HL-60 (cell line): ENCODE results near the gene TXNDC16.

Source experiments
- DNase-seq, 2 experiments: peaks; one replicate each; pipeline ENCODE4 v3.0.0-alpha.2; 2010 to 2020; ENCODE audit warnings: low read depth in 1 of 2, low spot score in 1 of 2
- H3K27ac ChIP-seq: fragments of 250-450 bp; sonication (Bioruptor Pico); replicated peaks from 2 replicates; pipeline ENCODE4 v1.5.1; 2020; ENCODE audit warnings: mild to moderate bottlenecking, moderate library complexity
- H3K27me3 ChIP-seq: fragments of 250-450 bp; sonication (Bioruptor Pico); 2 replicates; pipeline ENCODE4 v1.5.1; 2021; ENCODE audit warnings: mild to moderate bottlenecking, moderate library complexity; ENCODE audit not compliant: insufficient read depth, poor library complexity, severe bottlenecking
- H3K4me3 ChIP-seq: replicated peaks from 2 replicates; pipeline ENCODE4 v1.5.1; 2011; ENCODE audit warnings: mild to moderate bottlenecking, control low read depth, low read length; ENCODE audit not compliant: insufficient read depth
- CTCF ChIP-seq: IDR thresholded peaks from one replicate; pipeline ENCODE4 v1.5.1; 2011; ENCODE audit warnings: low read length, control low read depth, inconsistent platforms; ENCODE audit not compliant: insufficient read depth
- GABPA ChIP-seq: IDR thresholded peaks from 2 replicates; pipeline ENCODE4 v1.6.1; 2012; ENCODE audit warnings: low read depth
- POLR2AphosphoS5 ChIP-seq: IDR thresholded peaks from 2 replicates; pipeline ENCODE4 v1.6.1; 2012; ENCODE audit warnings: low read depth
- REST ChIP-seq: IDR thresholded peaks from 2 replicates; pipeline ENCODE4 v1.6.1; 2012; ENCODE audit warnings: low read depth; ENCODE audit not compliant: insufficient replicate concordance
- SPI1 ChIP-seq: IDR thresholded peaks from 2 replicates; pipeline ENCODE4 v1.6.1; 2012; ENCODE audit warnings: low read depth, mild to moderate bottlenecking, borderline replicate concordance

The TXNDC16 gene

GRCh38 chr14:52402812-52403526 lies 149.3 kb downstream of the TXNDC16 start:
- no peak overlapping the region for H3K27ac ChIP-seq
- DNase-seq = peak in 1 of 2 experiments; percentile 53
- TF ChIP-seq CTCF (no peak), SPI1 (peak; percentile 47; the same call in 1 of the 2 replicates)
- H3K4me3 ChIP-seq = no peak overlapping the region
- H3K27me3 ChIP-seq = no peaks in the 10 kb centered on the region

- Histone ChIP-seq H3K4me3 (no peak overlapping the region), H3K27me3 (no peaks in the 10 kb centered on the region), H3K27ac (no peak overlapping the region)
- DNase-seq = peak; percentile 25 to 51
- TF ChIP-seq SPI1 = peak; percentile 67; the same call in 1 of the 2 replicates
- no peak for TF ChIP-seq CTCF
- TF ChIP-seq POLR2AphosphoS5 = no peak
- TF ChIP-seq GABPA = 0 out of 2 replicates have a peak, but pooled peaks have one; percentile 15
These were observed 151.5 kb downstream of the TXNDC16 start for GRCh38 chr14:52400846-52401245.

GRCh38 chr14:52399921-52400595 lies 152.2 kb downstream of the TXNDC16 start:
- peak; percentile 34 to 46 for DNase-seq
- Histone ChIP-seq H3K27ac (no peak overlapping the region), H3K27me3 (no peaks in the 10 kb centered on the region)

More at GRCh38 chr14:52399921-52400595, 152.2 kb downstream of the TXNDC16 start:
- TF ChIP-seq REST (no peak), POLR2AphosphoS5 (no peak), SPI1 (no peak), GABPA (no peak), CTCF (no peak)
- no peak overlapping the region for H3K4me3 ChIP-seq
